Measurements from ENCODE around the gene TBC1D22A. TPM values are rescaled to one million over a fixed set of nuclear protein-coding genes. Genes with fewer than 3 reads are reported as not detected.

TBC1D22A gene
- total and polyA plus RNA-seq, 9 of the 15 experiments (the other 6 are each of a cell fraction or from before 2014, with no cell fraction given) = 0.20 to 11.5 (median 5.2) TPM

DNA sequence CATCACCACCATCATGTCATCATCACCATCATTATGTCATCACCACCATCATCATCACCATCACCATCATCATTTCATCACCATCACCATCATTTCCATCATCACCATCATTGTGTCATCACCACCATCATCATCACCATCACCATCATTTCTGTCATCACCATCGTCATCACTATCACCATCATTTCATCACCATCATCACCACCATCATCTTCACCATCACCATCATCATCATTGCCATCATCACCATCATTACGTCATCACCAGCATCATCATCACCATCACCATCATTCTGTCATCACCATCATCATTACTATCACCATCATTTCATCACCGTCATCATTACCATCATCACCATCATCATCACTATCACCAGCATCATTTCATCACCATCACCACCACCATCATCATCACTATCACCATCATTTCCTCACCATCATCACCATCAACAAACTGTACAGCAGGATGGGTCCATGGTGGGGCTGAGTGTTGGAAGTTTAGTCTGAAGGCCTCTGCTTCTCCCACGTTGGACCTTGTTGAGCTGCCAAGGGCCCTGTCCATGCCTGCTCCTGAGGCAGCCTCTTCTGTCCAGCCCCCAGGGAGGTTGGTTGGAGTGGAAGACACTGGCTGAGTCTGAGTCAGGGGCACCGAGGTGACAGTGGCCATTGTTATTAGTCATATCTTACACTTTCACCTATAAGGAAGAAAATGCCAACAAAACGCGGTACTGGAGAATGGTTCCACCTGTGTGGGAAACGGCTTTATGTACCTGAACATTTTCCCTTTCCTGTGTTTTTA is 247.1 kb downstream of the TBC1D22A start (continued):
- no peak for TF ChIP-seq TOE1 (IDR thresholded peaks at IDR 0.05; ENCODE audit: borderline replicate concordance)
- no peak for TF ChIP-seq TOE1 (CRISPR knock-in tag; IDR thresholded peaks at IDR 0.05; ENCODE audit: borderline replicate concordance, low read depth)
- TF ChIP-seq, protein P1, sequence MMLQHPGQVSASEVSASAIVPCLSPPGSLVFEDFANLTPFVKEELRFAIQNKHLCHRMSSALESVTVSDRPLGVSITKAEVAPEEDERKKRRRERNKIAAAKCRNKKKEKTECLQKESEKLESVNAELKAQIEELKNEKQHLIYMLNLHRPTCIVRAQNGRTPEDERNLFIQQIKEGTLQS (IDR thresholded peaks at IDR 0.05) = peak; percentile 92
- TF ChIP-seq, protein P1 (CRISPR knock-in tag; conservative IDR thresholded peaks at IDR 0.05) = no peak
- TF ChIP-seq BRD9 (IDR thresholded peaks at IDR 0.05; ENCODE audit: low read depth, partially characterized antibody) = no peak
- TF ChIP-seq TRIM24 (IDR thresholded peaks at IDR 0.05) = peak; percentile 16 to 21; a peak in 1 of 4 replicates
- TF ChIP-seq CEBPG (CRISPR knock-in tag; IDR thresholded peaks at IDR 0.05) = no peak
- peak; percentile 29 to 42; a peak in 2 of 4 replicates for TF ChIP-seq CEBPG (tag; conservative IDR thresholded peaks at IDR 0.05 in 1 of 2, IDR thresholded peaks at IDR 0.05 in 1 of 2)
- TF ChIP-seq ZNF41 (CRISPR knock-in tag; conservative IDR thresholded peaks at IDR 0.05) = no peak
- no peak for TF ChIP-seq ZNF431 (CRISPR knock-in tag; IDR thresholded peaks at IDR 0.05)

GRCh38 chr22:47010211-47010610 is 247.8 kb downstream of the TBC1D22A start:
- POLR2A ChIA-PET = no interaction called here
- intact Hi-C loops (cut with micrococcal nuclease) = no loop called here
- in situ Hi-C loops (cut with MboI) = no loop called here
- no peak for FAIRE-seq
- Histone ChIP-seq H3K27me3 (ENCODE audit: control insufficient read depth in 2 of 2, insufficient read depth in 2 of 2, low read length in 2 of 2) (no peaks in the 10 kb centered on the region), H3K9ac (ENCODE audit: insufficient read depth in 1 of 2, low read depth in 2 of 2, low read length in 2 of 2) (no peak overlapping the region), H4K20me1 (replicated peaks; ENCODE audit: control insufficient read depth, insufficient read depth, low read length) (no peaks in the 10 kb centered on the region), H3K9me1 (ENCODE audit: control insufficient read depth, insufficient read depth, low read length) (no peaks in the 10 kb centered on the region), H3K27ac (ENCODE audit: extremely low read depth, low read depth, low read length) (no peak overlapping the region), H3K4me2 (ENCODE audit: insufficient read depth, low read length) (no peak overlapping the region), H3K36me3 (ENCODE audit: control insufficient read depth, insufficient read depth, low read length) (peaks cover 4% of the 10 kb centered on the region; the same call in 2 of the 3 replicates), H3K4me1 (replicated peaks in 1 of 2; ENCODE audit: control insufficient read depth in 2 of 2, insufficient read depth in 2 of 2, low read length in 2 of 2) (peaks cover 0 to 2% of the 10 kb centered on the region in 2 experiments; a peak in 1 of 5 replicates), H2AFZ (ENCODE audit: low read depth, low read length) (no peak overlapping the region), H3K4me3 (no peak overlapping the region), H3K9me3 (replicated peaks; ENCODE audit: control insufficient read depth, insufficient read depth, low read depth, low read length) (no peaks in the 10 kb centered on the region), H3K79me2 (ENCODE audit: control insufficient read depth, insufficient read depth, low read length) (no peaks in the 10 kb centered on the region)
- no peak for DNase-seq (ENCODE audit: extremely low read depth in 1 of 4, low spot score in 3 of 4)
- BruUV-seq (replicated peaks) = no TSS peak
- 68% methylated on average over 6 of the region's 10 CpGs for WGBS (ENCODE audit: insufficient coverage, low coverage, missing lambda C conversion rate)
- ATAC-seq = no peak
- CTCF ChIA-PET (ENCODE audit: low intra/inter-chr PET ratio) = no interaction called here
- TF ChIP-seq RBM39 (optimal IDR thresholded peaks at IDR 0.05; ENCODE audit: low read depth, low read length) (no peak), NBN (IDR thresholded peaks at IDR 0.05; ENCODE audit: low read depth) (no peak), MBD1 (CRISPR knock-in tag; IDR thresholded peaks at IDR 0.05) (no peak), ZNF778 (CRISPR knock-in tag; IDR thresholded peaks at IDR 0.05) (no peak), MCM7 (IDR thresholded peaks at IDR 0.05) (no peak), GTF2F1 (IDR thresholded peaks at IDR 0.05; ENCODE audit: low read depth, low read length) (no peak)
- TF ChIP-seq, protein P2, sequence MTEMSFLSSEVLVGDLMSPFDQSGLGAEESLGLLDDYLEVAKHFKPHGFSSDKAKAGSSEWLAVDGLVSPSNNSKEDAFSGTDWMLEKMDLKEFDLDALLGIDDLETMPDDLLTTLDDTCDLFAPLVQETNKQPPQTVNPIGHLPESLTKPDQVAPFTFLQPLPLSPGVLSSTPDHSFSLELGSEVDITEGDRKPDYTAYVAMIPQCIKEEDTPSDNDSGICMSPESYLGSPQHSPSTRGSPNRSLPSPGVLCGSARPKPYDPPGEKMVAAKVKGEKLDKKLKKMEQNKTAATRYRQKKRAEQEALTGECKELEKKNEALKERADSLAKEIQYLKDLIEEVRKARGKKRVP (CRISPR knock-in tag; IDR thresholded peaks at IDR 0.05) = no peak
- TF ChIP-seq, protein P3, sequence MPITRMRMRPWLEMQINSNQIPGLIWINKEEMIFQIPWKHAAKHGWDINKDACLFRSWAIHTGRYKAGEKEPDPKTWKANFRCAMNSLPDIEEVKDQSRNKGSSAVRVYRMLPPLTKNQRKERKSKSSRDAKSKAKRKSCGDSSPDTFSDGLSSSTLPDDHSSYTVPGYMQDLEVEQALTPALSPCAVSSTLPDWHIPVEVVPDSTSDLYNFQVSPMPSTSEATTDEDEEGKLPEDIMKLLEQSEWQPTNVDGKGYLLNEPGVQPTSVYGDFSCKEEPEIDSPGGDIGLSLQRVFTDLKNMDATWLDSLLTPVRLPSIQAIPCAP (CRISPR knock-in tag; IDR thresholded peaks at IDR 0.05; ENCODE audit: borderline replicate concordance) = no peak

Measured in K562 (cell line).